Skin epidermis (tissue), 12 donors: Measurements from ENCODE around the gene GOLGB1.
"Not testable (repeated sequence)": the region's sequence is repeated elsewhere in the genome, so short reads cannot be mapped to it uniquely, and the experiment has no call there.

Source experiments
- H3K27ac ChIP-seq, 21 experiments: fragments of 200-600 bp; sonication (generic) in 11 of 21; one replicate each; pipeline ENCODE4 v1.5.0; 2020; ENCODE audit warnings: mild to moderate bottlenecking in 3 of 21, inconsistent platforms in 2 of 21, moderate library complexity in 2 of 21
- H3K4me3 ChIP-seq, 7 experiments: fragments of 200-600 bp; sonication (generic) in 2 of 7; one replicate each; pipeline ENCODE4 v1.5.0; 2020; ENCODE audit warnings: inconsistent platforms in 2 of 7, mild to moderate bottlenecking in 2 of 7, moderate library complexity in 1 of 7

The GOLGB1 gene

DNA sequence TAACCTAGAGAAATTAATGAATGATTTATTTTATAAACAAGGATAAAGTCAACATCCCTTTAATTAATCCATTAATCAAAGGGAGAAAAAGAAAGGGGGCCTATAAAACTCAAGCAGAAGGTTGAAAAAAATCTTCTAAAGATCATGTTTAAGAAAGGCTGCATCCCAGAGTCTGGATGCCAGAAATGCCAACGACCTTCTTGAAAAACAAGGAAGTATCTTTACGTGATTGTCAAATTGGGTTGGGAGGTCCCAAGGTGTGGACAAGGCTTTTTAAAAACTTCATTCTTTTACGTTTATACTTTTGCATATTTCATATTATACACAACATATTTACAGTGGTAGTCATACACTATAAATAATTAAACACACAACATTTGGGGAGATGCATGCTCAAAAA, 1.6 kb downstream of the GOLGB1 start:
- Histone ChIP-seq H3K27ac (peak overlapping the region in 3 of 21 experiments; percentile 87 to 91 (median 87)), H3K4me3 (peak overlapping the region in 3 of 7 experiments; percentile 67 to 96 (median 92))

DNA sequence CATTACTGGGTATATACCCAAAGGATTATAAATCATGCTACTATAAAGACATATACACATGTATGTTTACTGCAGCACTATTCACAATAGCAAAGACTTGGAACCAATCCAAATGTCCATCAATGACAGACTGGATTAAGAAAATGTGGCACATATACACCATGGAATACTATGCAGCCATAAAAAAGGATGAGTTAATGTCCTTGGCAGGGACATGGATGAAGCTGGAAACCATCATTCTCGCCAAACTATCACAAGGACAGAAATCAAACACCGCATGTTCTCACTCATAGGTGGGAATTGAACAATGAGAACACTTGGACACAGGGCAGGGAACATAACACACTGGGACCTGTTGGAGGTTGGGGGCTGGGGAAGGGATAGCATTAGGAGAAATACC, 6.4 kb downstream of the GOLGB1 start:
- H3K27ac ChIP-seq, H3K4me3 ChIP-seq: not testable (repeated sequence)

DNA sequence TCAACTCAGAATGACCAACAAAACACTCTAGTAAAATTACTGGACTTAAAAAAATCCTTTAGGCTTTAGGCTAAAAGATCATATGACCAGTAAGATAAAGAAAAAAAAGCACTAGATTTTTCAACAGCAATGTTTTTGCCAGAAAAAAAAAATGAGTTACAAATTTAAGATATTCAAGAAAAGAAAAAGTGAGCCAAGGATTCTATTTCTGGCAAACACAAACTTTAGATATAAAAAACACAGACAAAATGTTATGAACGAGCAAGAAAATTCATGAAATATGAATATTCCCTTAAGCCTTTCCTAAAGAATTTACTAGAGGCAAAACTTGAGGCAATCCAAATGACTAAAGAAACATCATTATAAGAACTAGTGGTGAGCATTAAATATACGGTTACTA, 8.6 kb downstream of the GOLGB1 start:
- no peak overlapping the region for H3K4me3 ChIP-seq
- no peak overlapping the region for H3K27ac ChIP-seq

DNA sequence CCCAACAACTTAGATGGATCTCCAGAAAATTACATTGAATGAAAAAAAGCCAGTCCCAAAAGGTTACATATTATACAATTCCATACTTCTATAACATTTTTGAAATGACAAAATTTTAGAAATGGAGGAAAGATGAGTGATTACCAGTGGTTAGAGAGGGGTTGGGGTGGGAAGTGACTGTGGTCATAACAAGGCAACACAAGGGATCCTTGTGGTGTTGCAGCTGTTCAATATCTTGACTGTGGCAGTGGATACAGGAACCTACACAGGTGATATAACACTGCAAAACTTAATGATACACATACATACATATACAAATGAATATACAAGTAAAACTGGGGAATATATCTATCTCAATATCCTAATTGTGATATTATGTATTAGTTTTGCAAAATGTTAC, 9.6 kb downstream of the GOLGB1 start:
- Histone ChIP-seq H3K27ac (no peak overlapping the region), H3K4me3 (no peak overlapping the region)

DNA sequence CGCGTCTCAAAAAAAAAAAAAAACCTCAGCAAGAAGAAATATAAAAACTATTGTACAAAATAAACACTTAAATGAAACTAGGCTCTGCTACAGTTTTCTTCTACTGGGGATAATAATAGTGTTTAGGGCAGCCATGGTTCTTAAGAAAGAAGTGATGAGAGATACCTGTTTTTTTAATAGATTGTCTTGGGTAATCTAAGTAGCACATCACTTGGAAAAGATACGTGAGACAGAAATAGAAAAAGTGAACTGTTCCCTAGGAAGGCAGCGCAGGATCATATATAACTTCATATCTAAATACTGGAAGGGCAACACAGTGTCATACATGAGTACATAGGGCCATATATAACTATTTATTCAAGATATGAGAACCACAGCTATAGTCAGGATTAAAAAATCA, 11.9 kb downstream of the GOLGB1 start:
- no peak overlapping the region for H3K4me3 ChIP-seq
- H3K27ac ChIP-seq = no peak overlapping the region

DNA sequence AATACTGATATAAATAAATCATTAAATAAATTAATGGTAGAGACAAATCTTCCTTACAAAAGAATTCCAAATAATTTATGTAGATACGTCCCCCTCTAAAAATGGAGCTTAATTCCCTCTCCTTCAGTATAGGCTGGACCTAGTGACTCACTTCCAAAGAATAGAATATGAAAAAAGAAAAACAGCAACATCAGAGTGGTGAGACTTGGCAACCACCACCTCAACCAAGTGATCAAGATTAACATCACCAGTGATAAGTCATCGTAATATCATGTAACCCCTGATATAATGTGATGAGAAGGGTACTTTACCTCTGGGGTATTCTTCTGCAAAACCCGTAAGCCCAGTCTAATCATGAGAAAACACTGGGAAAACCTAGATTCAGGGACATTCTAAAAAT, 13.4 kb downstream of the GOLGB1 start:
- no peak overlapping the region for H3K4me3 ChIP-seq
- no peak overlapping the region for H3K27ac ChIP-seq

DNA sequence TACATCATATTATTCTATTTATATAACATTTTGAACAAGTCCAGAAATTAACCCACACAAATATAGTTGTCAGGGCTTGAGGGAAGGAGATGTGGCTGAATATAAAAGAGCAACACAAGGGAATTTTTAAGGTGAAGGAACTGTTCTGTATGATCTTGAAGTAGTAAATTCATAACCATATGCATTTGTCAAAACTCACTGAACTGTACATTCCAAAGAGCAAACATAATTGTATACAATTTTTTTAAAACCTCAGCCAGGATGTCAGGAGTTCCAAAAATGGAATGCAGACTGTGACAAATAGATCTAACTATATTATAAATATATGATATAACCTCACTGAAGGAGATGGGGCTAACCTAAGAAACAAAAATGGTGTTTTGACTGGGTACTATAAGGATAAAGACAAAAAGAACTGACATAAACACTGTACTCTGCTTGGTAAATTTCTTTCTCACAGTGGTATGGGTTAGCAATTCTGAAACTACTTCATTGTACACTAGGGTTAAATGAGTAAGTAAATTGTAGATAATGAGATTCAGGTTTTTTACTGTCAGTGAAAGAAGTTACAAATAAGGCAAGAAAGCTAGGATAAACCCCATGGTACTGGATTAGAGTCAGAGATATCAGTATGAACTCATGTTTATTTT, 14.4 kb downstream of the GOLGB1 start:
- Histone ChIP-seq H3K27ac (no peak overlapping the region), H3K4me3 (no peak overlapping the region)

DNA sequence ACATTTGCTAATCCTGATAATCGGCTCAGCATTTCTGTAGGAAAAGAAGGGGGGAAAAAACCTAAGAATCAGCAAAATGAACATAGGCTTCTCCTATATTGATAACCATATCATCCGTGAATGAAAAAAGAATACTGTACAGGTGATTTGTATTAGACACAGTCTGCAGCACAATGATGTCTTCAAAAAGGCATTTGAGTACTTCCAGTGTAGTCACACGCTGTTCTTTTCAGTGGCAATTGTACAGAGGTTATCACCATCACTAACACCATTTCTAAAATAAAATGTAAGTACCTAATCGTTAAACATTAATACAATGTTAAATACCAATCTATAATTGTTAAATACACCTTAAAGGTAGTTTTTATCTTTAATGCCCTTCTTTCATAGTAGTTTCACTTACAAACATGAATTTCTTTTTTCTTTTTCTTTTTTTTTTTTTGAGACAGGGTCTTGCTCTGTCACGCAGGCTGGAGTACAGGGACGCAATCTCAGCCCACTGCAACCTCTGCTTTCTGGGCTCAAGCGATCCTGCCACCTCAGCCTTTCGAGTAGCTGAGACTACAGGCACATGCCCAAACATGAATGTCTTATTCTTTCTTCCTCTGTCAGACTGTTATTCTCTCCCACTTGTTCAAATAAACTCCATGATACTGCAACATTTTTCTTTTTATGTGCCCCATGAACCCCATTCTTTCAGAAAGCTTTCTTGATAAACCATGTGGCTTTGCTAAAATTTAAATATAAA, 18.4 kb downstream of the GOLGB1 start:
- H3K27ac ChIP-seq = no peak overlapping the region
- no peak overlapping the region for H3K4me3 ChIP-seq

DNA sequence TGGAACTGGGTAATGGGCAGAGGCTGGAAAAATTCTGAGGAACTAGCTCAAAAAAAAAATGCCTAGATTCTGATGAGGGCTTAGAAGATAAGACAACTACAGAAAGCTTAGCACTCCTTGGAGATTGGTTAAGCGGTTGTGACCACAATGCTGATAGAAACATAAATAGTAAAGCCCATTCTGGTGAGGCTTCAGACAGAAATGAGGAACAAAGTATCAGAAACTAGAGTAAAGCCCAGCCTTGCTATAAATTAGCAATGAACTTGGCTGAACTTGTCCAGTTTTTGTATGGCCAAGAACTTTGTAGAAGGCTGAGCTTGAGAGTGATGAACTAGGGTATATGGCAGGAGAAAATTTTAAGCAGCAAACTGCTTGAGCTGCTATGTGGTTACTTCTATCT, 25.4 kb downstream of the GOLGB1 start:
- H3K4me3 ChIP-seq = no peak overlapping the region
- H3K27ac ChIP-seq = no peak overlapping the region

DNA sequence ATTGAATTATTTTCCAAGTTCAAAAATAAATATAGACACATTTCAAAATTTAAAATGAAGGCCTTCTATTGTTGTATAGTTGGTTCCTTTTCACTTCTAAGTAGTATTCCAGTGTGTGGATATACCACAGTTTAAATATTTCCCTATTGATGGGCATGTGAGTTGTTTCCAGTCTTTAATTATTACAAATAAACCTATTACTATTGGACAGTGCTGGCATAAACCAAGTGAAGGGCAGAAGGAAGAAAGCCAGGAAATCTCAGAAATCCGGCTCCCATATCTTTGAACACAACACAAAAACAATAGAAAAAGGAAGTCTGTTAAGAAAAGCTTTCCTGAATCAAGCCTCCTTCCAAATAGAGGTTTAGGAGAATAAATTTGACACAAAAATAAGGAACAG, 26.1 kb downstream of the GOLGB1 start:
- Histone ChIP-seq H3K4me3 (no peak overlapping the region), H3K27ac (no peak overlapping the region)

DNA sequence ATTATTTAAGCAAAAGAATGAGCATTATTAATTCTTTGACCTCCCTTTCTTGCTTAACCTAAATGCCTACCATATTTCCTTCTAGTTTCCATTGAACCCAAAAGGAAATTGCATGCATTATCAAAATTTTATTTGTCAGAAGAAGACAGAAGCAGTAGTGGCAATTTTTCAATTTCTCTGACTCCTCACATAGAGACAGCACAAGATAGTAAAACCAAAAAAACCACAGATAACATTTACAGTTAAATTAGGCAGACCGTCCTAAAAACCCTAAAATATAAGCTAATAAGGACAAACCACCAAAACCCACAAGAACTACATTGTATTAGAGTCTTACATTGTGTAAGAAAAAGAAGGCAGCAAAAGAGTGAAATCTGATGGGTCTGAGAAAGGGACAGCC, 27.1 kb downstream of the GOLGB1 start:
- Histone ChIP-seq H3K4me3 (no peak overlapping the region), H3K27ac (no peak overlapping the region)

DNA sequence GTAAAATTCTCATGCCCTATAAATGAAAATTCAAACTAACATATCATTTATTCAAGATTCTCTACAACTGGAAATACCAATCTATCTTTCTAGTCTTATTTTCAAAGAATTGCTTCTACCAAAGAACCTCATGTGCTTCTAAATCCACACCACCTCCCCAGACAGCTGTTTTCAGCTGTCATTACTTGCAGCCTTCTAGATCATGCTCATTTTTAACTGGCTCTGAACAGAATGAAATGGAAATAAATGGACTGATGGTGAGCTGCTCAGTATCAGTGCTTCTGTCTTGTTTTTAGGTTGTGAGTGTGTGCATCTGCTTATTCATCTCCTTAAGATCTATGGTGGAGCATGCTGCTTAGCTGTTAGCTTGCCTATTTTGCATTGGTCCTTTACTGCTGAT, 29.4 kb downstream of the GOLGB1 start:
- Histone ChIP-seq H3K4me3 (no peak overlapping the region), H3K27ac (no peak overlapping the region)

DNA sequence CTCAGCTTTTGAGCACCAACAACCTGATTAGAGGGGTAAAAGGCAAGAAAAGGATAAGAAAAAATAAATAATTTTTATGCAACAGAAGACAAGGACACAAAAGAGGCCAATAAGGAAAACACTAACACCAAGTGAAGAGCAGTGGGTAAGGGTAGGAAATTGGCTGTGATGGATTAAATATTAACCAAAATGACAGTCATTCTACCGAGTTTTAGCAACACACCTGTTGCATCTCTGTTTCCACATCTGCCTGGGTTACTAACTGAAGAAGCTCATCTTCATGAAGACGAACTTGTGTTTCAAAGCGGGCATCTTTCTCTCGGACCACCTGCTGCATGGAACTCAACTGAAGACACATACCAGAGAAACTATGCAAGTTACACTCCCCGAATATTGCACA, 30.1 kb downstream of the GOLGB1 start:
- no peak overlapping the region for H3K27ac ChIP-seq
- no peak overlapping the region for H3K4me3 ChIP-seq

DNA sequence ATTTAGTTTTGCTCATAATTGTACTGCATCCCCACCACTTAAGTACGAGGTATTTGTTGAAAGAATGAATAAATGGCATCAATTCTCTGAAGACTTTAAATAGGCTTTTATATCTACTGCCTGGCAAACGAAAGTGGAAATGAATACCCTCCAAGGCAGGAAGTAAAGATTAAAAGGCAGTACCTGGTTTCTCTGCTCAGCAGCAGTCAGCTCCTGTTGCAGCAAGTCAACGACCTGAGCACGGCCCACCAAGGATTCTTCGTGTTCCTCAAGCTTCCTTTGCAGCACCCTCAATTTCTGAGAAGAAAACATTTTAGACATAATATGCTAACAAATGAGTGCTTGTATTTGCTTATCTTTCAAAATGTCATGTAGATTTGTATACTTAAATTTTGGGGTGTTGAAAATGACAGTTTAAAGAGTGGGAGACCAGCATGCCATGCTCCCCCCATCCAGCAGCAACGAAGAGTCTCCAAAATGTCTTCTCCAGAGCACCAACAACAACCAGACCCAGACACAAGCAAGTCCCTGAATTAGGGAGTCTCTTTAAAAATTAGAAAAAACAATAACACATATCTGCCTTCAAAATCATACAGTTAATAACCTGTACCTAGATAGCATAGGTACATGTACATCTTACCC, 31.2 kb downstream of the GOLGB1 start:
- no peak overlapping the region for H3K4me3 ChIP-seq
- peak overlapping the region in 1 of 21 experiments; percentile 49 for H3K27ac ChIP-seq

DNA sequence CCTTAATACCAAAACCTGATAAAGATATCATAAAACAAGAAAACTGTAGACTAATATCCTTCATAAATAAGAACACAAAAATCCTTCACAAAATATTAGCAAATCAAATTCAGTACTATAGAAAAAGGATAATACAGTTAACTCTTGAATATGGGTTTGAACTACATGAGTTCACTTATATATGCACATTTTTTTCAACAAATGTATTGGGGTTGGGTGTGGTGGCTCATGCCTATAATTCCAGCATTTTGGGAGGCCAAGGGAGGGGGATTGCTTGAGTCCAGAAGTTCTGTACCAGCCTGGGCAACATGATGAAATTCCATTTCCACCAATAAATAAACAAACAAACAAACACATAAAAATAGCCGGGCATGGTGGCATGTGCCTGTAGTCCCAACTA, 39.2 kb downstream of the GOLGB1 start:
- Histone ChIP-seq H3K27ac (no peak overlapping the region), H3K4me3 (no peak overlapping the region)

DNA sequence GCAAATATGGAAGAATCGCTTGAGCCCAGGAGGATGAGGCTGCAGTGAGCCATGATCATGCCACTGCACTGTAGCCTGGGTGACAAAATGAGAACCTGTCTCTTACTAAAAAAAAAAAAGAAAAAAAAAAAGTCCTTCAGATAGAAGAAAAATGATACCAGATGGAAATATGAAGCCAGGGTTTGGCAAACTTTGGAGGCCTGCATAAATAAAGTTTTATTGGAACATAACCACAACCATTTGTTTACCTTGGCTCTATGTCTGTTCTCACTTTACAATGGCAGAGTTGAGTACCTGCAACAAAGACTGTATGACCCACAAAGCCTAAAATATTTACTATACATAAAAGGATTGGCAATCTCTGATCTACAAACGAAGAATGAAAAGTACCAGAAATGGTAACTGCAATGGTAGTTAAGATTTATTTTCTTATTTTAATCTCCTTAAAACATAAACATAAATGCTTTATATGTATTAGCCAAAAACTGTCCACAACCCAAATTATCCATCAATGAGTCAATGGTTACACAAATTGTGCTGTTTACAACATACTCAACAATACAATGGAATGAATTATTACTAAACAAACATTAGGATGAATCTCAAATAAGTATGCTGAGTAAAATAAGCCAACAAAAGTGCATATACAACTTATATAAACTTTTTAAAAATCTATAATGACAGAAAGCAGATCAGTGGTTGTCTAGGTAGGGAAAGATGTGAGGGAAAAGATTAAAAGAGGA, 41.8 kb downstream of the GOLGB1 start:
- no peak overlapping the region for H3K4me3 ChIP-seq
- no peak overlapping the region for H3K27ac ChIP-seq

DNA sequence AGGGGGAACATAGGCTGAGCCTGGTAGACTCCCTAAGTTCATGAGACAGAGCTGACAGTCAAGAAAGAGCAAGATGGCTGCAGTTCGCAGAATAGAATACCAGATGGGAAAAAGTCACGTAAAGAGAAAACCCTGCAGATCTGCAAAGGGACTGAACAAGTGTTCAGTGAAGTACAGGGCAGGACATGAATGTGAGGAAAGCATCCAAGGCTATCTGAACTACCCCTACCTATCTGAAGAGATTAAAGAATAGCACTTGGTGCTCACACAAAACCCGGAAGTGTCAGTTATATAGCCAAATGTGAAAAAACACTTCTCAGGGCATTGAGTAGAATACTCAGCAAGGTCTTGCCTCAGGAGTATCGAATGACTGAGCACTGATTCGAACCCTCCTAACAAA, 44.0 kb downstream of the GOLGB1 start:
- no peak overlapping the region for H3K4me3 ChIP-seq
- H3K27ac ChIP-seq = no peak overlapping the region

DNA sequence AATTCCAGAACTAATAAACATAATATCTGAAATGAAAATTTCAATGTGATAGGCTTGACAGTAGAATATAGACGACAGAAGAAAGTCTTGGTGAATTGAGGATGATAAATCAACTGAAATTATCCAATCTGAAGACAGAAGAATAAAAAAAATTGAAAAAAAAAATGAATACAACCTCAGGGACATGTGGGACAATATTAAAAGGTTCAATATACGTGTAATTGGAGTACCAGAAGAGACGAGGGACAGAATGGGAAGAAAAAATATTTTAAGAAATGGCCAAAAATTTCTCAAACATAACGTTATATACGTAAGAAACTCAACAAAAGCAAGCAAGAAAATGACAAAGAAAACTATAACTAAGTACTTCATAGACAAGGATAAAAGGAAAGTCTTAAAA, 45.6 kb downstream of the GOLGB1 start:
- Histone ChIP-seq H3K27ac (no peak overlapping the region), H3K4me3 (no peak overlapping the region)

DNA sequence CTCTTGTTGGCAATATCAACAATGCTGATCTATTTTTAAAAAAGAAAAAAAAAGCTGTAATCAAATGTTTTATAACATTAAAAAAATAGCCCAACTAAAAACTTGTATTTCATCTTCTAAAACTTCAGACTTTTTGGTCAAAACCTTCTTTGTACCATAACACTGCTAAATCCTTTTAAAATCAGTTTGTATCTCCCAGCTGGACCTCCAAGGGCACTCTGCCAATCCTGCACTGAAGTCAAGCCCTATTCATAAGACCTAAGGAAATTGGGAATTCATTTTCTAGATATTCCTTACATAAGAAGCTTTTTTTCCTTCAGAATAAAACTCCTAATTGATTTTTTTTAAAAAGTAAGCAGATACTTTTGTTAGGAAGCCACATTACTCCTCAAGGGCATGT, 50.6 kb downstream of the GOLGB1 start:
- Histone ChIP-seq H3K27ac (no peak overlapping the region), H3K4me3 (no peak overlapping the region)

DNA sequence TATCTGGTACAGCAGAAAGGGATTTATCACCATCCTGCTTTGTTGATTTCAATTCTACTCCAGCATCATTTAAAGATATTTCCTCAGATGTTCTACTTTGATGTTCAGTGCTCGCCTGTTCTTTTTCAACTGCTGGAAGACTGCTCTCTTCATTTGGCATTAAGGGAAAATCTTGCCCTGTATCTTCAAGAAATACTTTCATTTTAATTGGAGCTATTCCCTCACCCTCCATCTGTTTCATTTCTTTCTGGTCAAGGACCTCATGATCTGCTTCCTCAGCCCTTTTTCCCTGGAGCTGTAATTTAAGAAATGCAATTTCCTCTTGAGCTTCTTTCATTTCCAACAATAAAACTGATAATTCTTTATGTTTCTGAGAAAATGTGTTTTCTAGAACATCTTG, 51.1 kb downstream of the GOLGB1 start:
- no peak overlapping the region for H3K4me3 ChIP-seq
- no peak overlapping the region for H3K27ac ChIP-seq

DNA sequence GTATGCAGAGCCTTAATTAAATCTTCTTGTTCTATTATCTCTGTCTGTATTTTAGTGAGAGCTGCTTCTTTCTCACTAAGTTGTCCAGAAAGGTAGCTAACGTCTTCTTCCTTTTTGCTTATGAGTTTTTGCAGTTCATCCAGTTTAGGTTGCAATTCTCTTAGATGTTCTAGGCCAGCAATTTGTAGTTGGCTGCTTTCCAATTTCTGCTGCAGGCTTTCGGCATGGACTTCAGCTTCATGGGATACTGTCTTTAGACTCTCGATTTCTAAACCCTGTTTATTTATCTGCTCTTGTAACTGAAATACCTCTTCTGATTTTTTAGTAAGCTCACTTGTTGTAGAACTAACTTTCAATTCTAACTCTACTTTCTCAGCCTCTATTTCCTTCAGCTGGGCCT, 53.4 kb downstream of the GOLGB1 start:
- H3K27ac ChIP-seq = no peak overlapping the region

More for the DNA sequence above, 53.4 kb downstream of the GOLGB1 start:
- no peak overlapping the region for H3K4me3 ChIP-seq
